K562 (cell line): Measurements from ENCODE around the gene CPLX4. TPM values are rescaled to one million over a fixed set of nuclear protein-coding genes. Genes with fewer than 3 reads are reported as not detected.

Experiments
- ATAC-seq: fragments of 200-7000 bp; cut with Tn5 transposase; 3 replicates; pipeline ENCODE4 v1.9.1; 2020; ENCODE audit warnings: moderate library complexity
- BruUV-seq: library from RNA; stranded (reverse); fragments of 400-500 nt; replicated peaks from 2 replicates; lab custom pipeline; 2021; lab: Mats Ljungman, UMichigan
- CTCF ChIA-PET: fragments of 300-600 bp; formaldehyde crosslinking; extraction: SDS; loops from one replicate; lab custom pipeline; 2021; ENCODE audit warnings: low intra/inter-chr PET ratio; lab: Yijun Ruan, JAX
- POLR2A ChIA-PET: fragments of 300-600, 350-650 bp; sonication (Branson Sonifier 250); formaldehyde crosslinking; extraction: SDS; loops from one replicate; lab custom pipeline; 2021; ENCODE audit warnings: antibody characterized with exemption, inconsistent platforms; lab: Yijun Ruan, JAX
- DNase-seq, 4 experiments: peaks; one replicate each; pipeline versions ENCODE4 v3.0.0 to v3.0.0-alpha.2; 2011 to 2018; ENCODE audit warnings: low spot score in 3 of 4, mixed read lengths in 3 of 4; ENCODE audit errors: extremely low read depth in 1 of 4
- FAIRE-seq: peaks from 2 replicates; lab custom pipeline; 2011; peaks lifted over from hg19 to GRCh38; lab: Jason Lieb, UNC
- H2AFZ ChIP-seq: 2 replicates; pipeline ENCODE4 v1.6.0; 2011; ENCODE audit warnings: low read depth, low read length, control low read depth, inconsistent platforms
- H3K27ac ChIP-seq: fragments of 200-600 bp; 3 replicates; pipeline ENCODE4 v1.8.0; 2011; ENCODE audit warnings: low read depth, mild to moderate bottlenecking, control low read depth, inconsistent platforms, low read length, moderate library complexity, mixed read lengths; ENCODE audit errors: extremely low read depth
- H3K27me3 ChIP-seq, 2 experiments: fragments of 300-600 bp in 1 of 2; 2 replicates in 1 of 2; 3 replicates in 1 of 2; pipeline versions ENCODE4 v1.6.0 to v1.8.0; 2011; ENCODE audit warnings: inconsistent platforms in 2 of 2, low read length in 2 of 2, mild to moderate bottlenecking in 1 of 2, mixed read lengths in 1 of 2, moderate library complexity in 1 of 2; ENCODE audit not compliant: control insufficient read depth in 2 of 2, insufficient read depth in 2 of 2
- H3K36me3 ChIP-seq: fragments of 300-600 bp; 3 replicates; pipeline ENCODE4 v1.8.0; 2011; ENCODE audit warnings: mild to moderate bottlenecking, low read length, inconsistent platforms; ENCODE audit not compliant: control insufficient read depth, insufficient read depth
- H3K4me1 ChIP-seq, 2 experiments: fragments of 200-600 bp in 1 of 2; replicated peaks in 1 of 2; 2 replicates in 1 of 2; 3 replicates in 1 of 2; pipeline versions ENCODE4 v1.5.1 to v1.8.0; 2011; ENCODE audit warnings: inconsistent platforms in 2 of 2, low read length in 2 of 2, mild to moderate bottlenecking in 1 of 2, mixed read lengths in 1 of 2, moderate library complexity in 1 of 2; ENCODE audit not compliant: control insufficient read depth in 2 of 2, insufficient read depth in 2 of 2
- H3K4me2 ChIP-seq: 2 replicates; pipeline ENCODE4 v1.6.1; 2011; ENCODE audit warnings: low read length, control low read depth, inconsistent platforms, mixed read lengths; ENCODE audit not compliant: insufficient read depth
- H3K4me3 ChIP-seq: fragments of 200-600 bp; sonication (generic), shearing (Covaris generic); 2 replicates; pipeline ENCODE4 v1.5.1; 2016; ENCODE audit warnings: control low read depth, inconsistent platforms
- H3K79me2 ChIP-seq: fragments of 200-600 bp; 3 replicates; pipeline ENCODE4 v1.8.0; 2011; ENCODE audit warnings: low read length, inconsistent platforms; ENCODE audit not compliant: control insufficient read depth, insufficient read depth
- H3K9ac ChIP-seq, 2 experiments: 2 replicates each; pipeline versions ENCODE4 v1.6.0 to v1.6.1; 2011; ENCODE audit warnings: low read depth in 2 of 2, low read length in 2 of 2, control low read depth in 1 of 2, inconsistent platforms in 1 of 2, mild to moderate bottlenecking in 1 of 2, mixed read lengths in 1 of 2; ENCODE audit not compliant: insufficient read depth in 1 of 2
- H3K9me1 ChIP-seq: one replicate; pipeline ENCODE4 v1.6.0; 2011; ENCODE audit warnings: inconsistent platforms, mild to moderate bottlenecking, low read length, moderate library complexity; ENCODE audit not compliant: control insufficient read depth, insufficient read depth
- H3K9me3 ChIP-seq: replicated peaks from 2 replicates; pipeline ENCODE4 v1.5.1; 2011; ENCODE audit warnings: low read depth, low read length, inconsistent platforms; ENCODE audit not compliant: control insufficient read depth, insufficient read depth
- H4K20me1 ChIP-seq: replicated peaks from 2 replicates; pipeline ENCODE4 v1.6.1; 2011; ENCODE audit warnings: low read length, inconsistent platforms, mixed read lengths; ENCODE audit not compliant: control insufficient read depth, insufficient read depth
- CHD4 ChIP-seq: fragments of 200-600 bp; sonication (generic); IDR thresholded peaks from 3 replicates; pipeline ENCODE4 v1.6.1; 2012; ENCODE audit warnings: low read depth, mild to moderate bottlenecking, mixed read lengths, low read length, inconsistent platforms; ENCODE audit not compliant: insufficient read depth, insufficient replicate concordance, poor library complexity, severe bottlenecking
- CREBBP ChIP-seq: IDR thresholded peaks from one replicate; pipeline ENCODE4 v1.6.1; 2012; ENCODE audit warnings: low read depth, mild to moderate bottlenecking, control low read depth, inconsistent platforms, low read length
- FOXP1 ChIP-seq: sonication (generic); formaldehyde crosslinking; IDR thresholded peaks from 2 replicates; pipeline ENCODE4 v1.8.0; 2022; ENCODE audit warnings: mild to moderate bottlenecking, missing genetic modification reagents
- HES1 ChIP-seq: fragments of 450-650 bp; IDR thresholded peaks from 2 replicates; pipeline ENCODE4 v1.6.1; 2016; ENCODE audit warnings: low read depth, mild to moderate bottlenecking, moderate library complexity
- IRF2 ChIP-seq: sonication (generic); formaldehyde crosslinking; IDR thresholded peaks from 2 replicates; pipeline ENCODE4 v1.8.1; 2022; ENCODE audit warnings: mild to moderate bottlenecking, missing genetic modification reagents
- KDM2B ChIP-seq: fragments of 250-450 bp; sonication (Bioruptor Pico); IDR thresholded peaks from 2 replicates; pipeline ENCODE4 v1.8.0; 2021; ENCODE audit warnings: mild to moderate bottlenecking, moderate library complexity
- KLF10 ChIP-seq: fragments of 250-450 bp; sonication (Bioruptor Pico); IDR thresholded peaks from 2 replicates; pipeline ENCODE4 v1.6.1; 2021; ENCODE audit warnings: matching md5 sums
- MCM3 ChIP-seq: fragments of 450-650 bp; IDR thresholded peaks from 2 replicates; pipeline ENCODE4 v1.6.1; 2016
- MLLT1 ChIP-seq, 2 experiments: fragments of 450-650 bp; IDR thresholded peaks; 2 replicates each; pipeline ENCODE4 v1.6.1; 2016
- NFYB ChIP-seq: IDR thresholded peaks from 2 replicates; pipeline ENCODE4 v1.6.1; 2011; ENCODE audit warnings: mild to moderate bottlenecking, moderate library complexity; ENCODE audit not compliant: insufficient read length; ENCODE audit errors: extremely low read depth
- PHTF2 ChIP-seq: fragments of 250-450 bp; sonication (Bioruptor Pico); IDR thresholded peaks from 2 replicates; pipeline ENCODE4 v1.5.0; 2021; ENCODE audit warnings: mild to moderate bottlenecking
- PRPF4 ChIP-seq: fragments of 200-400 bp; formaldehyde crosslinking; IDR thresholded peaks from one replicate; pipeline ENCODE4 v1.6.1; 2017; ENCODE audit warnings: low read length, low read depth, mild to moderate bottlenecking; ENCODE audit not compliant: insufficient read depth, poor library complexity, severe bottlenecking
- RFX5 ChIP-seq: IDR thresholded peaks from 2 replicates; pipeline ENCODE4 v1.6.1; 2011; ENCODE audit warnings: low read depth, mild to moderate bottlenecking, improper control_type of control experiment, low read length
- SIN3A ChIP-seq, 2 experiments: fragments of 150-350 bp in 1 of 2; IDR thresholded peaks; 2 replicates each; pipeline ENCODE4 v1.6.1; 2011 to 2016; ENCODE audit warnings: borderline replicate concordance in 2 of 2, low read depth in 2 of 2, low read length in 2 of 2, mild to moderate bottlenecking in 2 of 2, moderate library complexity in 2 of 2; ENCODE audit not compliant: control insufficient read depth in 1 of 2
- TEAD2 ChIP-seq: fragments of 450-650 bp; IDR thresholded peaks from 2 replicates; pipeline ENCODE4 v1.6.1; 2016; ENCODE audit warnings: missing genetic modification characterization, control low read depth, missing compliant biosample characterization
- ZNF280B ChIP-seq: fragments of 250-450 bp; sonication (Bioruptor Pico); IDR thresholded peaks from 2 replicates; pipeline ENCODE4 v1.5.1; 2021; ENCODE audit warnings: mild to moderate bottlenecking
- ZNF584 ChIP-seq: fragments of 200-800 bp; sonication (Bioruptor generic); IDR thresholded peaks from 2 replicates; pipeline ENCODE4 v1.6.1; 2016; ENCODE audit warnings: low read depth, mild to moderate bottlenecking, missing genetic modification characterization, missing compliant biosample characterization
- WGBS: fragments of 100-300 bp; shearing (Covaris generic); methylation state at CpG from one replicate; pipeline ENCODE4 v1.1.6; 2016; ENCODE audit warnings: low coverage, mixed read lengths; ENCODE audit not compliant: insufficient coverage; ENCODE audit errors: missing lambda C conversion rate; 5-methylcytosine and 5-hydroxymethylcytosine counted together
- in situ Hi-C: fragments of 300-500 bp; cut with MboI; formaldehyde crosslinking; loops from 4 replicates; pipeline ENCODE4 v1.15.0; 2018; ENCODE audit warnings: inconsistent platforms, mixed read lengths
- intact Hi-C: fragments of 100-400 bp; cut with micrococcal nuclease; formaldehyde crosslinking; loops from 2 replicates; pipeline ENCODE4 v1.14.2; 2022
- polyA plus RNA-seq, 8 experiments: library from polyadenylated mRNA; depleted of rRNA in 4 of 8; stranded (reverse) in 5 of 8; unstranded in 3 of 8; fragments of >200 nt; fragmentation: Nextera tagmentation in 2 of 8; fragmentation: Illumina TruSeq in 1 of 8; extraction: Ambion mirVana in 2 of 8; extraction: Trizol in 1 of 8; gene quantifications; 2 replicates each; pipeline versions ENCODE4 v1.2.1 to v1.2.3, GENCODE V29; 2011 to 2014; ENCODE audit warnings: inconsistent platforms in 1 of 8, missing spikeins in 1 of 8
- total RNA-seq, 7 experiments: library from RNA; depleted of rRNA in 6 of 7; stranded (reverse); fragments of >200 nt in 6 of 7; fragmentation: Illumina TruSeq in 2 of 7; extraction: Trizol in 2 of 7; gene quantifications; 2 replicates each; pipeline versions ENCODE4 v1.2.1 to v1.2.3, GENCODE V29; 2011 to 2021; ENCODE audit warnings: low replicate concordance in 1 of 7

Gene CPLX4
- total and polyA plus RNA-seq, 9 of the 15 experiments (the other 6 are each of a cell fraction or from before 2014, with no cell fraction given), result not detected

GRCh38 chr18:59267503-59268126 is 50.8 kb downstream of the CPLX4 start:
- no peak for FAIRE-seq
- no peak overlapping the region for H3K27ac ChIP-seq
- H3K9ac ChIP-seq, result no peak overlapping the region
- H3K9me1 ChIP-seq, result no peaks in the 10 kb centered on the region
- H2AFZ ChIP-seq, result no peak overlapping the region
- no peak overlapping the region for H3K4me2 ChIP-seq
- ChIA-PET POLR2A (interaction anchor here (1.5 kb wide), 1 partner anchor 17 kb away, joined by 3 read pairs; no protein-coding TSS in a partner anchor), CTCF (no interaction called here)
- peaks cover 5 to 50% of the 10 kb centered on the region in 2 experiments; a peak in 3 of 5 replicates for H3K27me3 ChIP-seq
- 14% methylated on average over 18 of the region's 41 CpGs for WGBS
- peaks cover 0 to 21% of the 10 kb centered on the region in 2 experiments; a peak in 2 of 5 replicates for H3K4me1 ChIP-seq
- BruUV-seq, result no TSS peak
- intact Hi-C loops (no loop called here), in situ Hi-C loops (no loop called here)
- DNase-seq, result no peak
- no peak for ATAC-seq
- no peaks in the 10 kb centered on the region for H3K79me2 ChIP-seq
- H3K9me3 ChIP-seq, result no peaks in the 10 kb centered on the region
- no peak overlapping the region for H3K4me3 ChIP-seq
- H3K36me3 ChIP-seq, result no peaks in the 10 kb centered on the region
- no peaks in the 10 kb centered on the region for H4K20me1 ChIP-seq
- TF ChIP-seq KLF10 (CRISPR knock-in tag), result no peak
- no peak for TF ChIP-seq KDM2B (CRISPR knock-in tag)
- no peak for TF ChIP-seq ZNF280B
- no peak for TF ChIP-seq MLLT1 (IDR thresholded peaks at IDR 0.05)
- TF ChIP-seq IRF2 (CRISPR knock-in tag), result no peak
- no peak for TF ChIP-seq PRPF4
- TF ChIP-seq CREBBP, result no peak
- no peak for TF ChIP-seq MCM3
- TF ChIP-seq RFX5, result no peak
- no peak for TF ChIP-seq FOXP1 (CRISPR knock-in tag)
- no peak for TF ChIP-seq TEAD2 (tag)
- no peak for TF ChIP-seq SIN3A (IDR thresholded peaks at IDR 0.05; ENCODE audit: borderline replicate concordance in 2 of 2, control insufficient read depth in 1 of 2, low read depth in 2 of 2, low read length in 2 of 2)
- no peak for TF ChIP-seq NFYB
- TF ChIP-seq PHTF2 (CRISPR knock-in tag), result no peak
- TF ChIP-seq CHD4, result no peak
- no peak for TF ChIP-seq ZNF584 (CRISPR knock-in tag)
- no peak for TF ChIP-seq HES1
